Stomach smooth muscle (tissue), 2 donors: ENCODE measurements around the gene KMT2B.

Experiments
- H3K27ac ChIP-seq: one replicate; pipeline ENCODE4 v1.7.0; 2013; ENCODE audit warnings: mild to moderate bottlenecking, low read length, inconsistent platforms
- H3K27me3 ChIP-seq, 2 donors: one replicate each; pipeline ENCODE4 v1.7.0; 2013; ENCODE audit warnings: low read length in 2 of 2; ENCODE audit not compliant: insufficient read depth in 2 of 2, control insufficient read depth in 1 of 2
- H3K36me3 ChIP-seq, 2 donors: one replicate each; pipeline ENCODE4 v1.7.0; 2013; ENCODE audit warnings: low read length in 2 of 2; ENCODE audit not compliant: control insufficient read depth in 2 of 2, insufficient read depth in 2 of 2
- H3K4me1 ChIP-seq: one replicate; pipeline ENCODE4 v1.7.0; 2013; ENCODE audit warnings: low read length; ENCODE audit not compliant: control insufficient read depth, insufficient read depth
- H3K4me3 ChIP-seq, 2 donors: one replicate each; pipeline ENCODE4 v1.7.0; 2013; ENCODE audit warnings: low read length in 2 of 2
- H3K9ac ChIP-seq, 2 donors: one replicate each; pipeline ENCODE4 v1.7.0; 2013; ENCODE audit warnings: low read length in 2 of 2, mild to moderate bottlenecking in 1 of 2
- H3K9me3 ChIP-seq, 2 donors: one replicate each; pipeline ENCODE4 v1.7.0; 2013; ENCODE audit warnings: low read length in 2 of 2; ENCODE audit not compliant: control insufficient read depth in 2 of 2
- donor health status: healthy.
- donor health status: Pancreatic carcinoma.

KMT2B gene

GRCh38 chr19:35693835-35694599 lies 23.8 kb upstream of the KMT2B start:
- no peak overlapping the region for H3K4me3 ChIP-seq
- H3K27ac ChIP-seq, result no peak overlapping the region

DNA sequence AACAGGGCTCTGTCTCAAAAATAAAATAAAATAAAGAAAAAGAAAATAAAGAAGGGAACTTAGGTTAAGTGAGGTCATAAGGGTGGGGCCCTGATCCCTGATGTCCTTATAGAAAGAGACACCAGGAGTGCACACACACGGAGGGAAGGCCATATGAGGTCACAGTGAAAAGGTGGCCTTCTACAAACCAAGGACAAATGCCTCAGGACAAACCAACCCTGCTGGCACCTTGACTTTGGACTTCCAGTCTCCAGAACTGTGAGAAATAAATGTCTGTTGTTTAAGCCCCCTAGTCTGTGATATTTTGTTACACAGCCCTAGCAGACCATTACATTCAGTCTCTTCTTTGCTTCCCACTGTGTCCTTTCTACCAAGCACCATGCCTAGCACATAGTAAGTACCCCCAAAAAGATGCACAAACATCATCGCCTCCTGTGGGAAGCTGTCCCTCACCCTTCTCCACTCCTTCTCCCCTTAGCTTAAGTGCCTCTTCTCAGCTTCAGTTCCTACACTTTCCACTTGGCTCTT lies 21.8 kb upstream of the KMT2B start:
- H3K27ac ChIP-seq, result no peak overlapping the region
- no peaks in the 10 kb centered on the region for H3K36me3 ChIP-seq
- H3K9ac ChIP-seq, result no peak overlapping the region
- no peaks in the 10 kb centered on the region for H3K27me3 ChIP-seq
- no peaks in the 10 kb centered on the region for H3K9me3 ChIP-seq
- H3K4me3 ChIP-seq, result no peak overlapping the region
- H3K4me1 ChIP-seq, result no peaks in the 10 kb centered on the region

More at GRCh38 chr19:35693835-35694599, 23.8 kb upstream of the KMT2B start:
- no peaks in the 10 kb centered on the region for H3K9me3 ChIP-seq
- H3K4me1 ChIP-seq, result no peaks in the 10 kb centered on the region
- H3K9ac ChIP-seq, result no peak overlapping the region
- H3K27me3 ChIP-seq, result no peaks in the 10 kb centered on the region
- no peaks in the 10 kb centered on the region for H3K36me3 ChIP-seq

DNA sequence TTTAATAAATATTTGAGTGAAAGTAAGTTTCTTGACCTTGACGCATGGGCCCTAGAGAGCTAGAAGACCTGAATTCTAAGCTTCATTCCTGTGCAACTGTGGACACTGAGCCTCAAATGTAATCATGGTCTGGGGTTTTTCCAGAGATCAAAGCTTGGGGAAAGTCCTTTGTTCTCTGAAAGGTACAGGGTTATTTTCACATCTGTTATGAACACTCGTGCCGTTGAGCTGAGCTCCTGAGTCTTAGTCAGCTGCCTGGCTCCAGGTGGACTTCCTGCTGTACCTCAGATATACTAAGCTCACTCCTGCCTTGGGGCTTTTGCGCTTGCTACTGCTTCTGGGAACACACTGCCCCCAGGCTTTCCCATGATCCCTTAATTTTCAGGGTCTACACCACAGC lies 21.0 kb upstream of the KMT2B start:
- no peak overlapping the region for H3K27ac ChIP-seq

DNA sequence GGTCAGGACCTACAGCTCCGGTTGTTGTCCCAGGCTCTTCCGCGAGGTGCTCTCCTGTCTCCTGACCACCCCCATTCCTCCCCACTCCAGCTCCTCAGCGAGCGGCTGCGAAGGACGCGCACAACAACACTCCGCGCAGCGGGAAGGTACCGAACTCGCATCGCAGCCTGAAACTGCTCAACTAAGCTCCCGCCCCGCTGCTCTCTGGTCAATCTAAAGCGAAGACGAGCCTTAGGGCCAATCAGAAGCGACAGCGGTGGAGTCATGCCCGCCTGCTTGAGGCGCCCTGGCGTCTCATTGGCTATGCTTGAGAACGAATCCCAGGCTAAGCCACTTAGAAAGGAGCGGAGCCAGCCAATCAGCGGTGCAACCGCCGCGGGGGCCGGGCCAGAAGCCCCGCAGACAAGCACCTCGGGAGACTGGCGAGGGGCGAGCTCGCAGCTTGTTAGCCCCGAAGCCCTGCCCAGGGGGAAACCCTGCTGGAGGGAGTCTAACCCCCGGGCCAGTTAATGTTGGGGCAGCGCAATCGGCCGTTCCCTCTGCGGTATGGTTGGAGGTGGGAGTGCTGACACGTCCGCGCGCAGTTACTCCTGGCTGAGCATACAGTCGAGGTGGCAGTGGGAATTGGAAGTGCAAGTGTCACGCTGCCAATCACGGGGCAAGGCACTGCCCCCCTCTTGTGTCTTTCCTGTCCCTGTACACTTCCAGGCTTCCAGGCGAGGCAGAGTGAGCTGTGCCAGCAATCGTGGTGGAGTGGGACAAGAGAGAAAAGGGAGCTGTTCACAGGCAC lies 15.4 kb upstream of the KMT2B start:
- Histone ChIP-seq H3K4me3 (peak overlapping the region; percentile 83 to 86), H3K9me3 (no peaks in the 10 kb centered on the region), H3K36me3 (no peaks in the 10 kb centered on the region), H3K27ac (no peak overlapping the region), H3K4me1 (peaks cover 8% of the 10 kb centered on the region), H3K27me3 (peaks cover 8 to 10% of the 10 kb centered on the region in 2 donors), H3K9ac (peak overlapping the region; percentile 52 to 72)

More for the DNA sequence above, 21.0 kb upstream of the KMT2B start:
- H3K4me3 ChIP-seq, result no peak overlapping the region
- H3K36me3 ChIP-seq, result no peaks in the 10 kb centered on the region
- no peak overlapping the region for H3K9ac ChIP-seq
- no peaks in the 10 kb centered on the region for H3K9me3 ChIP-seq
- H3K27me3 ChIP-seq, result no peaks in the 10 kb centered on the region
- H3K4me1 ChIP-seq, result no peaks in the 10 kb centered on the region

DNA sequence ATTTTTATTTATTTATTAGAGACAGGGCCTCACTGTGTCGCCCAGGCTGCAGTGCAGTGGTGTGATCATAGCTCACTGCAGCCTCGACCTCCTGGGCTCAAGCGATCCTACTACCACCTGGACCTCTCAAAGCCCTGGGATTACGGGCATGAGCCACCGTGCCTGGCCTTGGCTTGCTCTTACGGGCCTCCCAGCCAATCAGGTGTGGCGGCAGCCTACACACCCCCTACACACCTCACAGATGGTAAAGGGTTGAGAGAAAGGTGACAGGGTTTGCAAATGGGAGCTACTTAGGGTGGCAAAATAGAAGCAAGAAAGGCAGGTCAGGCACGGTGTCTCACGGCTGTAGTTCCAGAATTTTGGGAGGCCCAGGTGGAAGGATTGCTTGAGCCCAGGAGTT lies 14.5 kb upstream of the KMT2B start:
- H3K27ac ChIP-seq, result no peak overlapping the region
- H3K27me3 ChIP-seq, result peaks cover 8 to 13% of the 10 kb centered on the region in 2 donors
- no peak overlapping the region for H3K4me3 ChIP-seq
- no peaks in the 10 kb centered on the region for H3K9me3 ChIP-seq
- H3K36me3 ChIP-seq, result no peaks in the 10 kb centered on the region
- H3K9ac ChIP-seq, result no peak overlapping the region
- H3K4me1 ChIP-seq, result peaks cover 8% of the 10 kb centered on the region

- Histone ChIP-seq H3K4me1 (peaks cover 8% of the 10 kb centered on the region), H3K9me3 (no peaks in the 10 kb centered on the region), H3K27me3 (peaks cover 8 to 16% of the 10 kb centered on the region in 2 donors), H3K27ac (no peak within 1 kb of the TSS), H3K36me3 (no peaks in the 10 kb centered on the region), H3K4me3 (no peak within 1 kb of the TSS), H3K9ac (no peak within 1 kb of the TSS)
Observed at GRCh38 chr19:35704218-35704617, 13.6 kb upstream of the KMT2B start, which contains the start of gene ZBTB32. TSS of gene ZBTB32 (plus strand) at chr19:35704558. CDS start at chr19:35714627, 10,069 bp downstream.

DNA sequence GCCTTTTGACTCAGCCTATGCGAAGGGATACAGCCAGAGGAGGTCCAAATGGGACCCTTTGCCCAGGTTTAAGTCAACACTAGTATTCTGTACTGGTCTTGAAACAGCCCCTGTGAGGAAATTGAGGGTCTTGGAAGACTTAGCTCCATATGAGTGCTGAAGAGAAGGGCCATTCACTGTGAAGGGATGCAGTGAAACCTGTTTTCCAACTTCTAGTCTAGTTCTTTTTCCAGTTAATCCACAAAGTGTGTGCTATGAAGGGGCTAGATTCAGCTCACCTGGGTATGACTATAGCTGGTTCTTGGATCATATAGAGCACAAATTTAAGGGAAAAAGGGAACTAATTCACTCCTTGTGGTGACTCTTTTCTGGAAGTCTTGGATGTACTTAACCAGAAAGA lies 9.4 kb upstream of the KMT2B start:
- H3K4me1 ChIP-seq, result no peaks in the 10 kb centered on the region
- no peaks in the 10 kb centered on the region for H3K9me3 ChIP-seq
- no peak overlapping the region for H3K27ac ChIP-seq
- H3K27me3 ChIP-seq, result peaks cover 6 to 14% of the 10 kb centered on the region in 2 donors
- no peak overlapping the region for H3K4me3 ChIP-seq
- H3K9ac ChIP-seq, result no peak overlapping the region
- no peaks in the 10 kb centered on the region for H3K36me3 ChIP-seq

GRCh38 chr19:35710784-35711723 lies 6.7 kb upstream of the KMT2B start:
- no peaks in the 10 kb centered on the region for H3K36me3 ChIP-seq
- no peaks in the 10 kb centered on the region for H3K9me3 ChIP-seq
- no peak overlapping the region for H3K9ac ChIP-seq
- H3K4me1 ChIP-seq, result peaks cover 9% of the 10 kb centered on the region
- no peak overlapping the region for H3K4me3 ChIP-seq
- H3K27me3 ChIP-seq, result peaks cover 0 to 6% of the 10 kb centered on the region in 2 donors
- H3K27ac ChIP-seq, result no peak overlapping the region

GRCh38 chr19:35712567-35713505 lies 5.0 kb upstream of the KMT2B start:
- Histone ChIP-seq H3K27ac (no peak overlapping the region), H3K4me1 (peaks cover 22% of the 10 kb centered on the region), H3K4me3 (no peak overlapping the region), H3K9ac (no peak overlapping the region), H3K27me3 (peaks cover 0 to 6% of the 10 kb centered on the region in 2 donors), H3K9me3 (no peaks in the 10 kb centered on the region), H3K36me3 (no peaks in the 10 kb centered on the region)
